Measurements from ENCODE around the gene SCMH1. TPM values are rescaled to one million over a fixed set of nuclear protein-coding genes. Genes with fewer than 3 reads are reported as not detected.

SCMH1 gene
- polyA plus RNA-seq, 2 of the 4 experiments (the other 2 are of a cell fraction) = 11.6 to 26.7 TPM

- Histone ChIP-seq H3K27ac (no peak overlapping the region), H3K4me1 (peaks cover 23% of the 10 kb centered on the region), H3K4me3 (no peak overlapping the region), H3K9me3 (no peaks in the 10 kb centered on the region), H3K4me2 (no peak overlapping the region)
- no peak for DNase-seq (ENCODE audit: low read depth in 1 of 2, low spot score in 1 of 2)
- ChIA-PET POLR2A (no interaction called here), CTCF (interaction anchor here (0.6 kb wide), 1 partner anchor 90 kb away, joined by 4 read pairs; no protein-coding TSS in a partner anchor)
- no peak for FAIRE-seq
- 86% methylated on average over 1 of the region's 1 CpG for WGBS (ENCODE audit: missing lambda C conversion rate)
- no peak for TF ChIP-seq HMGXB4 (CRISPR knock-in tag; IDR thresholded peaks at IDR 0.05; ENCODE audit: borderline replicate concordance)
- TF ChIP-seq POLR2AphosphoS2 (conservative IDR thresholded peaks at IDR 0.05; ENCODE audit: low read length) = no peak
- TF ChIP-seq MAFK (IDR thresholded peaks at IDR 0.05; ENCODE audit: partially characterized antibody) = no peak
- no peak for TF ChIP-seq SREBF2 (IDR thresholded peaks at IDR 0.05)
- TF ChIP-seq, protein P1, sequence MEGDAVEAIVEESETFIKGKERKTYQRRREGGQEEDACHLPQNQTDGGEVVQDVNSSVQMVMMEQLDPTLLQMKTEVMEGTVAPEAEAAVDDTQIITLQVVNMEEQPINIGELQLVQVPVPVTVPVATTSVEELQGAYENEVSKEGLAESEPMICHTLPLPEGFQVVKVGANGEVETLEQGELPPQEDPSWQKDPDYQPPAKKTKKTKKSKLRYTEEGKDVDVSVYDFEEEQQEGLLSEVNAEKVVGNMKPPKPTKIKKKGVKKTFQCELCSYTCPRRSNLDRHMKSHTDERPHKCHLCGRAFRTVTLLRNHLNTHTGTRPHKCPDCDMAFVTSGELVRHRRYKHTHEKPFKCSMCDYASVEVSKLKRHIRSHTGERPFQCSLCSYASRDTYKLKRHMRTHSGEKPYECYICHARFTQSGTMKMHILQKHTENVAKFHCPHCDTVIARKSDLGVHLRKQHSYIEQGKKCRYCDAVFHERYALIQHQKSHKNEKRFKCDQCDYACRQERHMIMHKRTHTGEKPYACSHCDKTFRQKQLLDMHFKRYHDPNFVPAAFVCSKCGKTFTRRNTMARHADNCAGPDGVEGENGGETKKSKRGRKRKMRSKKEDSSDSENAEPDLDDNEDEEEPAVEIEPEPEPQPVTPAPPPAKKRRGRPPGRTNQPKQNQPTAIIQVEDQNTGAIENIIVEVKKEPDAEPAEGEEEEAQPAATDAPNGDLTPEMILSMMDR (IDR thresholded peaks at IDR 0.05) = no peak
- TF ChIP-seq MYC (IDR thresholded peaks at IDR 0.05; ENCODE audit: borderline replicate concordance, low read length) = no peak
- no peak for TF ChIP-seq NR3C1 (IDR thresholded peaks at IDR 0.05)
- no peak for ATAC-seq
Measured at GRCh38 chr1:41101076-41101475, 141.0 kb downstream of the SCMH1 start.

DNA sequence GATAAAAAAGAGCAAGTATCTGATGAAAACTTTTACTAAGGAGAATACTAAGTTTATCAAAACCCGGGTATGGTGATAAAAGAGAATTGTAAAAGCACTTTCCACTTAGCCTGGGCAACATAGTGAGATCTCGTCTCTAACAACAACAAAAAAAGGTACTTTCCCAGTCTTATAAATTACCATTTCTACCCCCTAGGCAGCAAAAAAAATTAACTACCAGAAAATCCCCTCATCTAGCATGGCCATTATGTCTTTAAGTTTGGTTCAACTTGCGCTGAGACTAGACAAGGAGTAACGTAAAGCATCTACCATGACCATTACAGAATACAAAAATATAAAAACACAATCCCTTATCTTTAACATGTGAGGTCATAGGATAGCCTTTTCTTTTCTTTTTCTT lies 141.9 kb downstream of the SCMH1 start:
- no peak overlapping the region for H3K4me3 ChIP-seq
- no peak overlapping the region for H3K4me2 ChIP-seq
- H3K9me3 ChIP-seq = no peaks in the 10 kb centered on the region
- no peak for DNase-seq (ENCODE audit: low read depth in 1 of 2, low spot score in 1 of 2)
- no peak for ATAC-seq
- no peak overlapping the region for H3K27ac ChIP-seq
- ChIA-PET POLR2A (no interaction called here), CTCF (interaction anchor here (0.6 kb wide), 1 partner anchor 91 kb away, joined by 4 read pairs; no protein-coding TSS in a partner anchor)
- TF ChIP-seq HEYL (CRISPR knock-in tag; IDR thresholded peaks at IDR 0.05) = no peak
- no peak for TF ChIP-seq CHD2 (IDR thresholded peaks at IDR 0.05; ENCODE audit: low read length, partially characterized antibody)
- no peak for TF ChIP-seq HOXB13 (CRISPR knock-in tag; IDR thresholded peaks at IDR 0.05; ENCODE audit: low read depth)
- TF ChIP-seq EHMT2 (IDR thresholded peaks at IDR 0.05; ENCODE audit: low read depth) = no peak
- no peak for TF ChIP-seq RFX5 (IDR thresholded peaks at IDR 0.05)
- no peak for TF ChIP-seq ZNF302 (CRISPR knock-in tag; IDR thresholded peaks at IDR 0.05)
- no peak for TF ChIP-seq SREBF2 (IDR thresholded peaks at IDR 0.05)
- TF ChIP-seq HDAC2 (IDR thresholded peaks at IDR 0.05) = no peak
- no peak for FAIRE-seq
- peaks cover 23% of the 10 kb centered on the region for H3K4me1 ChIP-seq
- 94% methylated on average over 4 of the region's 4 CpGs for WGBS (ENCODE audit: missing lambda C conversion rate)

- no peak for DNase-seq (ENCODE audit: low read depth in 1 of 2, low spot score in 1 of 2)
- TF ChIP-seq RFX5 (IDR thresholded peaks at IDR 0.05) (no peak), HES2 (IDR thresholded peaks at IDR 0.05) (no peak), BHLHE40 (IDR thresholded peaks at IDR 0.05; ENCODE audit: low read depth, low read length) (no peak), HDAC2 (IDR thresholded peaks at IDR 0.05) (no peak), ESRRA (IDR thresholded peaks at IDR 0.05; ENCODE audit: borderline replicate concordance, low read length) (no peak), ZNF302 (CRISPR knock-in tag; IDR thresholded peaks at IDR 0.05) (no peak)
- FAIRE-seq = no peak
- Histone ChIP-seq H3K4me1 (peaks cover 23% of the 10 kb centered on the region), H3K4me3 (no peak overlapping the region), H3K9me3 (no peaks in the 10 kb centered on the region), H3K4me2 (no peak overlapping the region), H3K27ac (no peak overlapping the region)
- ATAC-seq = no peak
- ChIA-PET POLR2A (no interaction called here), CTCF (interaction anchor here (0.6 kb wide), 1 partner anchor 31 kb away, joined by 4 read pairs; no protein-coding TSS in a partner anchor)
- 82% methylated on average over 5 of the region's 5 CpGs for WGBS (ENCODE audit: missing lambda C conversion rate)
Measured at GRCh38 chr1:41098730-41099460, 143.2 kb downstream of the SCMH1 start.
